Activated T-helper 9 cell treated with anti-CD3 and anti-CD28 coated beads, Interleukin-2, amount 50 U/mL, for 16 hours (primary cell): ENCODE results near the gene GPR161.
"Not testable (repeated sequence)": the region's sequence is repeated elsewhere in the genome, so short reads cannot be mapped to it uniquely, and the experiment has no call there.

Experiments used
- DNase-seq: peaks from one replicate; pipeline ENCODE4 v3.0.0-alpha.2; 2020; ENCODE audit warnings: low read depth

Gene GPR161, protein sequence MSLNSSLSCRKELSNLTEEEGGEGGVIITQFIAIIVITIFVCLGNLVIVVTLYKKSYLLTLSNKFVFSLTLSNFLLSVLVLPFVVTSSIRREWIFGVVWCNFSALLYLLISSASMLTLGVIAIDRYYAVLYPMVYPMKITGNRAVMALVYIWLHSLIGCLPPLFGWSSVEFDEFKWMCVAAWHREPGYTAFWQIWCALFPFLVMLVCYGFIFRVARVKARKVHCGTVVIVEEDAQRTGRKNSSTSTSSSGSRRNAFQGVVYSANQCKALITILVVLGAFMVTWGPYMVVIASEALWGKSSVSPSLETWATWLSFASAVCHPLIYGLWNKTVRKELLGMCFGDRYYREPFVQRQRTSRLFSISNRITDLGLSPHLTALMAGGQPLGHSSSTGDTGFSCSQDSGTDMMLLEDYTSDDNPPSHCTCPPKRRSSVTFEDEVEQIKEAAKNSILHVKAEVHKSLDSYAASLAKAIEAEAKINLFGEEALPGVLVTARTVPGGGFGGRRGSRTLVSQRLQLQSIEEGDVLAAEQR

DNA sequence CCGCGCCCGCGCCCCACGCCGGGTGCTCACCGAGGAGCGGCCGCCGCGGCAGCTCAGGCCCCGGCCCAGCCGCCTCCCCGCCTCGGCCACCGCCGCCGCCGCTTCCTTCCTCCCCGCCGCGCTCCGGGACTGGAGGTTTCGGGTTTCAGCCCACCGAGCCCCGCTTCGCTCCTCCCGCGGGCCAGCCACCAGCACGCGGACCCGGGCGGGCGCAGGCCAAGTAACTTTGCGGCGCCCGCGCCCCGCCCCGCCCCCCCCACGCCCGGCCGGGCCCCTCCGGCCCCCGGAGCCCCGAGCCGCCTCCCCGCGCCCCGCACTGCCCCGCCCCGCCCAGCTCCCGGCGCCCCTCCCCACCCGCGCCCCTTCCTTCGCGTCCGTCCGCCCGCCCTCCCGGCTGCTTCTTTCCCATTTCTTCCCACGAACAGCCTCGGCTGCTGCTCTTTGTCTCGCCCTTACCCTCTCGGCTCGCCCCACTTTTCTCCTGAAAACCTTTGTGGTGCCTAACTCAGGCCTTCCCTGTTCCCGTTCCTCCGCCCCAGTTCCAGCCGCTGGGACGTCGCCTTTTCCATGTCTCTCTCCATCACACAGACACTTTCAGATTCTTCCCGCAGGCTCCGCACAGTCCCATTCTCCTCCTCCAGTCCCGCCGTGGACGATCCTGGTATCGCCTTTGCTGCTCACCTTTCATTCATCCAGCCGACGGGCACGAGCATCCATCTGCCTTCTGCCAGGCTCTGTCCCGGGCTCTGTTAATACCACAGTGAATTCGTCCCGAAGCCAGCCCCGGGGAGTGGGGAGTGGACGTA, at the start of gene GPR161:
GPR161 (minus strand) TSS at position 222 of the 806 bp plus-strand sequence. CDS start 32,080 bp downstream, outside the sequence.
- no peak for DNase-seq

DNA sequence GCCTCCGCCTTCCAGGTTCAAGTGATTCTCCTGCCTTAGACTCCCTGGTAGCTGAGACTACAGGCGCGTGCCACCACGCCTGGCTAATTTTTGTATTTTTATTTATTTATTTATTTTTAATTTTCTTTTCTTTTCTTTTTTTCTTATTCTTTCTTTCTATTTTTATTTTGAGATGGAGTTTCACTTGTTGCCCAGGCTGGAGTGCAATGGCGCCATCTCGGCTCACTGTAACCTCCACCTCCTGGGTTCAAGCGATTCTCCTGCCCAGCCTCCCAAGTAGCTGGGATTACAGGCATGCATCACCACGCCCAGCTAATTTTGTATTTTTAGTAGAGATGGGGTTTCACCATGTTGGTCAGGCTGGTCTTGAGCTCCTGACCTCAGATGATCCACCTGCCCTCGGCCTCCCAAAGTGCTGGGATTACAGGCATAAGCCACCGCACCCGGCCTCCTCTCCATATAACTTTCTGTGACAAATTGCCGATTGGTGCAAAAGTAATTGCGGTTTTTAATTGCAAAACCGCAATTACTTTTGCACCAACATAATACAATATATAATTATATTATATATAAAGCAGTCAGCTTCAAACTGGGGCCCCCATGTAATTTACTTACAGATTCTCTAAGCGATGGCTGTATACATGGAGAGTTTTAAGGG, 44.5 kb upstream of the GPR161 start:
- not testable (repeated sequence) for DNase-seq

DNA sequence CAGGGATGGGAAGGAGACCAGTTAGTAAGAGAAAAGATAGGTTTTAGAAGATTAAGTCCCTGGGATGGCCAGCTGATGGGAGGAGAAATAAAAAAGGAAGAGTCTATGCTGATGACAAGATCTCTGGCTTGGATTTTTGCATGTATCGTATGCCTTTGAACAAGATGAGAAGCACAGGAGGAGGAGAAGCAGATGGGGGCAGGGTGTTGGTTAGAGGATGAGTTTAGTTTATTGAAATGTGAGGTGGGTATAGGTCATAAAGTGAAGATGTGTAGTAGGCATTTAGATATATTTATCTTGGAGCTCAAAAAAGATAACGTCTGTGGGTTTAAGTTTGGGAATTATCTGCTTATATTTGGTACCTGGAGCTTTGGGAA, 43.4 kb upstream of the GPR161 start:
- no peak for DNase-seq

DNA sequence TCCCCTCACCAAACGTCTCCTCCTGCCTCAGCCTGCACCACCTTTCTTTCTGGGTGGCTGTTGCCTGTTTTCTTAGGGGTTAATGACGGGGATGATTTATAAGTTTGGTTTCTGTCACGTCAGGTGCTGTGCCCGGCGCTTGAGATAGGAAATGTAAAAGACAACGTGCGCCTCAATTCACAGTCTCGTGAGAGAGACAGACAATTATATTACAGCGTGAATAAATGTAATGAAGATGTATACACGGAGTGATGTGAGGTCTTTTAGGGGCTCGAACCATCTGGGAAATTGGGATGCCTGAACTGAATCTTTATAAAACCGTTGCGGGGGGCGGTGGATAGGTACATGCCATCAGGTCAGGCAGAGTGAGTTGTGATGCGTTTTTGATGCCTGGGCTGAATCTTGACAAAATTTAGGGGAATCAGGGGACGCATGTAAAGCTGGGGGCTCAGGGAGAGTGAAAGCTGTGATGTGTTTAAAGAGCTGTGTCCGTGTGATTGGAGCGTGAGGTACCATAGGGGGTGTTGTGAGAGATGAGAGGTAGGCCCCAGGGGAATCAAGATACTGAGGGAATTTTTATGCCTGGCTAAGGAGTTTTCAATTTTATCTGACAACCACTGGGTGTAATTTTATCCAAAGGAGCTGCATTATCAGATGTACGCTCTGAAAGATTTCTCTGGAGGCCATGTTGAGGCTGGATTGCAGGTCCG, 42.9 kb upstream of the GPR161 start:
- DNase-seq, result no peak

DNA sequence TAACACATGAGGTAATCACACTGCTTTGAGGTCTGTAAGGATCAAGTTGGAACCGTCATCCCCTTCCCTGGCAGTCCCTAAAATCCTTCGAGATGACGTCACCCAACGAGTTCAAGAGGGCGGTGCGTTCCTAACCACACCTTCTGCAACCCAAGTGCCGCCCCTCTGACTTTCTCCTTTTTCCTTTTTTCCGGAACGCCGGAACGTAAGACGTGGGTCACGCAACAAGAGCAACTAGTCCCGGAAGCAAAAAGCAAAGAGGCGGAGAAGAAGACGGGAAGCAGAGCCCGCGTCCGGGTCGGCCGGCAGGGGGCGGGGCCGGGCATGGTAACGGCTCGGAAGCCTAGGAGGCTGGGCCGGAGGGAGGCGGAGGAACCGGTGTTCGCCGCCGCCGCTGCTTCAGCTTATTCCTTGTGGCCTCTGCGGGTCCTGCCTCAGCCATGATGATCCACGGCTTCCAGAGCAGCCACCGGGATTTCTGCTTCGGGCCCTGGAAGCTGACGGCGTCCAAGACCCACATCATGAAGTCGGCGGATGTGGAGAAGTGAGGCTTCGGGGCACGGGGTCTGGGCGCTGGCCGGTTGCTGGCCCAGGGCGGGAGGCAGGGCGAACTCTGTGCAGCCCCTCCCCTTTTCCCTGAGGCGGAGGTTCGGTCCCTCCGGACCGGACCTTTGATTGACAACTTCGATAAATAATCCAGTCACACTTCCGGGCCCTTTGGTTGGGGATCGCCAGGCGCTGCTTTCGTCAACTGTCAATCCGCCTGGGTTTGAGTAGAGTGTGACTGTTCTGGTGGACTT, 42.1 kb upstream of the GPR161 start, which contains the start of gene TIPRL:
TIPRL (plus strand) TSS at position 325 of the 800 bp plus-strand sequence; CDS start at position 441, 116 bp downstream.
- peak; percentile 94 for DNase-seq

DNA sequence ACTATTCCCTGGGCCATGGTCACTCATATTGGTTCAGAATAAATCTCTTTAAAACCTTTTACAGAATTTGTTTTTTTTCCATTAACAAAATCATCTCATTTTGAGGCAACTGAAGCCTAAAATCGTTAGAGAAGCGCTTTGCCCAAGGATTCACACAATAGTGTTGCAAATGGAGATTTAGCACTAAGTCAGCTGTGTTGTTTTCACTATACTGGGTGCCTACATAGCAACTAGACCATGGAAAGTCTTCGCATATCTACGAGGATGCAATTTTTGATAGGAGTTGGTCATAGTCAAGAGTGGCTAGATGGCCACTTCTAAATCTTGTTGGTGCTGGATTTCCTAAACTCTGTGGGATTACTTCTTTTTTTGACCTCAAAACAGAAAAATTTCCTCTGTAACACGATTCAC, 41.5 kb upstream of the GPR161 start:
- no peak for DNase-seq

DNA sequence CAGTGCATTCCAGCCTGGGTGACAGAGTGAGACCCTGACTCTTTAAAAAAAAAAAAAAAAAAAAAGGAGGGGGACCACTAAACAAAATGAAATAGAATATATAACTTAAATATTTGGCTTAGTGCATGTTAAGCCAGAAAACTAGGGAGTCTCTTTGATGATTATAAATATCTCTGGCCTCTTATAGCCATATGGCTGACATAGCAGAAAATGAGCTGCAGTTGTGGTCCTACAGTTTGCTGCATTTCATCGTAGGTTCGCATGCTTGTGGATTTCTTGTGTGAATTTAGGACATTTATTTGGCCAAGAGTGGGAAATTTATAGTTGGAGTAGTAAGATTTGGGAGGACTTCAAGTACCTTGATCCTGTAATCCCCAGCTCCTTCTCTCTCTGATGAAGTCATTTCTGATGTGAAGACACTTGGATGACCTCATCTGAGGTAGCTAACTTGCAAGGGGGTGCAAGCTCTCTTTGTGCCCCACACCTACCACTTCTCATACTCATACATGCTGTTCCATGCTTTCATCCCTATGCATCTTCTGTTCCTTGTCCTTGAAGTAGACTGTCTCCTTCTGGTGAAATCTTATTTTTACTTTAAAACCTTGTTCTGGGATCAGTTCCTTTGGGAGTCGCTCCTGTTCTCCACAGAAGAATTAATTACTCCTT, 35.7 kb upstream of the GPR161 start:
- no peak for DNase-seq

DNA sequence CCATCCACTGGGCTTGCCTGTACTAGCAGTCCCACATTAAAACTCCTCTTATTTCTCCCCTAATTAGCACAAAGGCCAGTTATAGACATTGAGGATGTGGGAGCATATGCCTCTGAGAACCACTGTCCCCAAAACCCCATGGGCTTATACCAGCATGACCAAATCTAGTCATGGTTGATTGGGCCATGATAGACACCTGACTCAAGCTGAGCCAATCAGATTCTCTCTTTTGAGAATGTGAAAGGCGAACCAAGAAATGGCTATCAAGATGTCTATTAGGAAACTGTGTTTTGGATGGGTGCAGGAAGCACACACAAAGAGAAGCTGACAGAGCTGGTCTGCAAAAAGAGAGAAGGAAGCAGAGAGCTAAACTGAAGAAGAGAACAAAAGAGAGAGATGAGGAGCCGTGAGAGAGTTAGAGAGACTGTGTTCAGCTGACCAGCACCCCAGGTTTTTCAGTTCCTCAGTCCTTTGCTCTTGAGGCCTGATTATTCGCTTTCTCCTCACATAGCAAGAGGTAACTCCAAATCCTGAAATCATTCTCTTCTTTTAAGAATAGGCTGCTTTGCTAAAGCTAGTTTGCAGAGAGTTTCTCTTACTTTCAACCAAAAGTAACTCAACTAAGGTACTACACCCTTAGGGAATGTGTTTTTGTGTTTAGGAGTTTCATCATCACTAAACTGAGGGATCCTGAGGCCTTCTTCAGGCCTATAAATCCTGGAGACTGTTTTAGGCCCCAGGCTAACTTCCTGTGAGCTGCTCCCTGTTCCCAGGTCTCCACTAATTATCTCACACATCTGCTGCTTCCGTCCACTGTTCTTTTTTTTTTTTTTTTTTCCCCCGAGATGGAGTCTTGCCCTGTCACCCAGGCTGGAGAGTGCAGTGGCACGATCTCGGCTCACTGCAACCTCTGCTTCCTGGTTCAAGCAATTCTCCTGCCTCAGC, 34.1 kb upstream of the GPR161 start:
- DNase-seq, result no peak

DNA sequence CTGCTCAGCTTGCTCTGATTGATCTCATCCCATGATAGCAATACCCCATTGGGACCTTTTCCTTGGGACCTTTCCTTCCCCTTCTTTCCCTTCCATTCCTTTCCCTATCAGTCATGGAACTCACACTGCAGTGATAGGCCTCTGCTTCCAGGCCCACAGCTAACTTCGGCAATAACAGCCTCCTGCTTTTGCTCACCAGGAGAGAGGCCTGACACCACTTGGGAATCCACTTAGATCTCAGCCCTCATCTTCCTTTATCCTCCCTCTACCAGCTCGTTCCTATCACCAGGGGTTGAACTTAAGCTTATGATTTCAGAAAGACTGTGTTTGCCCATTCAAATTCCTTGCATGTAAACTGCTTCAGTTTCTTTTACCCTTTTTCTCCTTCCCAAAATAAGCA, 31.1 kb upstream of the GPR161 start:
- no peak for DNase-seq

DNA sequence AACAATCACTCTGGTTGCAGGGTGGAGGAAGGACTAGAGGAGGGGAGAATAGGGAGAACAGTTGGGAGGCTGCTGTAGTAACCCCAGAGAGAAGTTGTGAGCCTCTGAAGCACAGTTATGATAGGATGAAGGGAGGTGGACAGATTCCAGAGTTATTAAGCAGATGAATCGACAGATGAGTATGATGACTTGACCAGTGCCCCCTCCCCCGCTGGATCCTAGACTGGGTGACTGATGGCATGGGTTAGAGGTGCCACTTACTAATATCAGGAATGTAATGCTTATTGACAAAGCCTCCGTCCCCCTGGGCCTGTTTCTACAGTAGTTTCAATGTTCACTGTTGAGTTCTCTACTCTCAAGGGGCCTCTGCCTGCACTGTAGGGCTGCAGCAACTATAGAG, 28.0 kb upstream of the GPR161 start:
- DNase-seq, result no peak

DNA sequence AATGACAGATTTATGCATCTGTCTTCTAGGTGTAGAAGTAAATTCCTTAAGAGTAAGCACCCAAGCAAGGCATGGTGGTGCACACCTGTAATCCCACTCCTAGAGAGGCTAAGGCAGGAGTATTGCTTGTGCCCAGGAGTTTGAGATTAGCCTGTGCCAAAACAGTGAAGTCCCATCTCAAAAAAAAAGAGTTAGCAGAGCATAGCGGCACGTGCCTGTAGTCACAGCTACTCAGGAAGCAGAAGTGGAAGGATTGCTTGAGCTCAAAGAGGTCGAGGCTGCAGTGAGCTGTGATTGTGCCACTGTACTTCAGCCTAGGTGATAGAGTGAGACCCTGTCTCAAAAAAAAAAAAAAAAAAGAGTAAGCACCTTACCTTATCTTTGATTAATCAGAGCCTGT, 26.9 kb upstream of the GPR161 start:
- no peak for DNase-seq

DNA sequence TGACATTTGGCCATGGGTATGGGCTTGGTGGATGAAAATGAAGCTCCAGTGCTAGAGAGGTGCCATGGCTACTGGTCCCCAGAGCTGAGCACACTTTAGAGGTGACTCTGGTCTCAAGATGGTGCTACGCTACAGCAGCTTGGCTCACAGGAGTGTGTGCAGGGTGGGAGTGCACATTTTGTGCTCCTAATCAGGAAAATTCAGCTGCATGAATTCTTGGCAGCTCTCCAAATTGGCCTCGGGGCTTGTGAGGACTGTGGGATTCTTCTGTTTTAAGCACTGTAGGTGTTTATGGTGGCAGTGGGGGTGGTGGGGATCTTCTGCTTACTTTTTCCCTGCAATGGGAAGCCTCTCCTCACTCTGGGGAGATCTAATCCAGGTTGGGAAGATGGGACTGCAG, 24.7 kb upstream of the GPR161 start:
- no peak for DNase-seq

DNA sequence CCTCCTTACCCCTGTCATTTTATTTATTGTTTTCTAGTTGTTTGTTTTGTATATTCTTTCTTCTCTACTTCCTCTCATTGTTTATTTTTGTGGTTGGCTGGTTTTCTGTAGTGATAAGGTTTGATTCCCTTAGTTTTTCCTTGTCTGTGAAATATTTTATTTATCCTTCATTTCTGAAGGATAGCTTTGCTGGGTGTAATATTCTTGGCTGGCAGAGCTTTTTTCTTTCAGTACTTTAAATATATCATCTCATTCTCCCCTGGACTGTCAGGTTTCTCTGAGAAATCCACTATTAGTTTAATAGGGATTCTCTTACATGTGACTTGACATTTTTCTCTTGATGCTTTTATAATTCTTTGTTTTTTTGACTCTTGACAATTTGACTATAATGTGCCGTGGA, 23.2 kb upstream of the GPR161 start:
- DNase-seq, result no peak

DNA sequence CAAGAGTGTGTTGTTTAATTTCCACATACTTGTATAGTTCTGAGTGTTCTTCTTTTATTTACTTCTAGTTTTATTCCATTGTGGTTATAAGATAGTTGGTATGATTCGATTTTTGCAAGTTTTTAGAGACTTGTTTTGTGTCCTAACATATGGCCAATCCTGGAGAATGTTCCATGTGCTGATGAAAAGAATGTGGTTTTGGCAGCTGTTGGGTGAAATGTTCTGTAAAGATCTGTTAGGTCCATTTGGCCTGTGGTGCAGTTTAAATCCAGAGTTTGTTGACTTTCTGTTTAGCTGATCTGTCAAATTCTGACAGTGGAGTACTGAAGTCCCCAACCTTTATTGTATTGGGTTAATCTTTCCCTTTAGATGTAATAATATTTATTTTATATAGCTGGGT, 22.5 kb upstream of the GPR161 start:
- no peak for DNase-seq

DNA sequence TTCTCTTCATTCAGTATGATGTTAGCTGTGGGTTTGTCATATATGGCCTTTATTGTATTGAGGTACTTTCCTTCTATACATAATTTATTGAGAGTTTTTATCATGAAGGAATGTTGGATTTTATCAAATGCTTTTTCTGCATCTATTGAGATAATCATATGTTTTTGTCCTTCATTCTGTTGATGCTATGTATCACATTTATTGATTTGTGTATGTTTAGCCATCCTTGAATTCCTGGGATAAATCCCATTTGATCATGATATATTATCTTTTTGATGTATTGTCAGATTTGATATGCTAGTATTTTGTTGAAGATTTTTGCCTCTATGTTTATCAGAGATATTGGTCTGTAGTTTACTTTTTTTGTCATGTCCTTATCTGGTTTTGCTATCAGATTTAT, 20.9 kb upstream of the GPR161 start:
- no peak for DNase-seq

DNA sequence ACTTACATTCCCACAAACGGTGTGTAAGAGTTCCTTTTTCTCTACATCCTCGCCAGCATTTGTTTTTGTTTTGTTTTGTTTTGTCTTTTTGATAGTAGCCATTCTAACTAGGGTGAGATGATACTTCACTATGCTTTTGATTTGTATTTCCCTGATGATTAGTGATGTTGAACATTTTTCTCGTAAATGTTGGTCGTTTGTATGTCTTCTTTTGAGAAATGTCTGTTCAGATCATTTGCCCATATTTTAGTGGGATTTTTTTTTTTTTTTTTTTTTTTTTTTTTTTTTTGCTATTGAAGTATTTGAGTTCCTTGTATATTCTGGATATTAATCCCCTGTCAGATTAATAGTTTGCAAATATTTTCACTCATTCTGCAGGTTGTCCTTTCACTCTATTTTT, 19.2 kb upstream of the GPR161 start:
- DNase-seq, result no peak

DNA sequence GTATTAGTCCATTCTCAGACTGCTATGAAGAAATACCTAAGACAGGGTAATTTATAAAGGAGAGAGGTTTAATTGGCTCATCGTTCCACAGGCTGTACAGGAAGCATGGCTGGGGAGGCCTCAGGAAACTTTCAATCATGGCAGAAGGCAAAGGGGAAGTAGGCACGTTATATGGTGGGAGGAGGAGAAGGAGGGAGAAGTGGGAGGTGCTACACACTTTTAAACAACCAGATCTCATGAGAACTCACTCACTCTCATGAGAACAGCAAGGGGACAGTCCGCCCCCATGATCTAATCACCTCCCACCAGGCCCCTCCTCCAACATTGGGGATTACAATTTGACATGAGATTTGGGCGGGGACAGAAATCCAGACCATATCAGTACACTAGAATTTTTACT, 18.0 kb upstream of the GPR161 start:
- not testable (repeated sequence) for DNase-seq

DNA sequence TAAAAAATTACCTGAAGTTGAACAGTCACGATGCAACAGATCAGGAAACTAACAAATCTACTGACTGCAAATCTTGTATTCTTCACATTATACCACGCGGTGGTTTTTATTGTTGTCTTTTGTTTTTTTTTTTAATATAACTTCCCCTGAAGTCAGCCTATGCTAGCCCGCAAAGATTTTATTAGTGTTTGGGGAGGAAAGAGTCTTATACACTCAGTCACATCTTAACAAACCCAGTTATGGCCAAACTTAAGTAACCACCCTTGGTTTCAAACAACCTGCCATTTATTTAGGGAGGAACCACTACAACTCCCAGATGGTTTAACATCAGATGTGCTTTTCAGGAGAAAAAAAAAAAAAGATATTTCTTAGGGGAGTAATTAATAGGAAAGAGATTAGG, 15.2 kb upstream of the GPR161 start:
- no peak for DNase-seq

DNA sequence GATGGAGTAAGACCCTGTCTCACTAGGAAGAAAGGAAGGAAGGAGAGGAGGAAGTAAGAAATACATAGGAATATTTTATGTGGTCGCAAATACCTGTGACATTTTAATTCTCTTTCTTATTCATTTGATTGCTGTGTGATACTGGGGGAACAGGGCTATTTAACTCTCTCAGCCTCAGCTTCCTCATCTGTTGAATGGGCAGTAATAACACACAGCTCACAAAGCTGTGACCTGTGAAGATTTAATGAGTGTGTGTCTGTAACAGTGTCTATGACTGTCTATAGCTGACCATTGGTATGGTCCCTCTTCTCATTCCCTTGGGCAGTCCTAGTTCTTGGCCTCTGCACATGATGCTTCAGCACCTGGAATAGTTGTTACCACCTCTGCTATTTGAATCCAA, 13.6 kb upstream of the GPR161 start:
- no peak for DNase-seq
